HG03095 (cell line): ENCODE measurements around the gene HNRNPA2B1.
"Not testable (repeated sequence)": the region's sequence is repeated elsewhere in the genome, so short reads cannot be mapped to it uniquely, and the experiment has no call there.

Source experiments
- ATAC-seq: cut with Tn5 transposase; IDR thresholded peaks from one replicate; pipeline ENCODE4 v1.9.1; 2021; ENCODE audit warnings: moderate library complexity; ENCODE audit not compliant: unreplicated experiment

The HNRNPA2B1 gene

GRCh38 chr7:26198133-26198780, 2.3 kb downstream of the HNRNPA2B1 start:
- no peak for ATAC-seq

- no peak for ATAC-seq
Measured at GRCh38 chr7:26197153-26198115, 3.1 kb downstream of the HNRNPA2B1 start.

GRCh38 chr7:26195867-26196657, 4.5 kb downstream of the HNRNPA2B1 start:
- ATAC-seq: no peak

GRCh38 chr7:26195182-26195581, 5.4 kb downstream of the HNRNPA2B1 start:
- ATAC-seq: no peak

- ATAC-seq: not testable (repeated sequence)
Measured at GRCh38 chr7:26194764-26195163, 5.8 kb downstream of the HNRNPA2B1 start.

- no peak for ATAC-seq
Measured at GRCh38 chr7:26193432-26194207, 6.9 kb downstream of the HNRNPA2B1 start.

GRCh38 chr7:26192485-26193087, 8.0 kb downstream of the HNRNPA2B1 start:
- no peak for ATAC-seq

GRCh38 chr7:26191974-26192479, 8.5 kb downstream of the HNRNPA2B1 start:
- ATAC-seq: no peak

- no peak for ATAC-seq
Measured at GRCh38 chr7:26191233-26191973, 9.1 kb downstream of the HNRNPA2B1 start.

- ATAC-seq: no peak
Measured at GRCh38 chr7:26190417-26190869, 10.1 kb downstream of the HNRNPA2B1 start.

GRCh38 chr7:26189697-26190096, 10.8 kb downstream of the HNRNPA2B1 start:
- no peak for ATAC-seq

- ATAC-seq: no peak
Measured at GRCh38 chr7:26188957-26189541, 11.5 kb downstream of the HNRNPA2B1 start.

- no peak for ATAC-seq
Measured at GRCh38 chr7:26188206-26188956, 12.2 kb downstream of the HNRNPA2B1 start.

GRCh38 chr7:26187380-26188205, 13.0 kb downstream of the HNRNPA2B1 start:
- ATAC-seq: no peak

GRCh38 chr7:26186364-26187311, 13.9 kb downstream of the HNRNPA2B1 start:
- no peak for ATAC-seq

GRCh38 chr7:26185844-26186180, 14.7 kb downstream of the HNRNPA2B1 start:
- ATAC-seq: no peak
